Breast epithelium (tissue), 3 donors: ENCODE measurements around the gene SYCN.

Experiments used
- CTCF ChIP-seq, 3 donors: fragments of 450-650 bp; IDR thresholded peaks; one replicate each; pipeline ENCODE4 v1.5.1; 2016 to 2017; ENCODE audit warnings: antibody characterized with exemption in 3 of 3, mild to moderate bottlenecking in 3 of 3, moderate library complexity in 3 of 3
- POLR2A ChIP-seq: fragments of 450-650 bp; IDR thresholded peaks from one replicate; pipeline ENCODE4 v1.6.1; 2016; ENCODE audit warnings: antibody characterized with exemption, mild to moderate bottlenecking, moderate library complexity
- POLR2AphosphoS5 ChIP-seq, 3 donors: sonication (generic); formaldehyde crosslinking; IDR thresholded peaks; one replicate each; pipeline ENCODE4 v1.6.1; 2017; ENCODE audit warnings: antibody characterized with exemption in 3 of 3

GRCh38 chr19:39203372-39204341 lies at the start of gene SYCN:
- TF ChIP-seq POLR2AphosphoS5 (IDR thresholded peaks at IDR 0.05) = no peak
- TF ChIP-seq CTCF (IDR thresholded peaks at IDR 0.05) = no peak
- TF ChIP-seq POLR2A = no peak
